ENCODE measurements around the gene DHH.
"Not testable (repeated sequence)": the region's sequence is repeated elsewhere in the genome, so short reads cannot be mapped to it uniquely, and the experiment has no call there.

DHH gene

GRCh38 chr12:49094160-49094974 is at the start of gene DHH:
Gene DHH (minus strand): TSS chr12:49094801. CDS start chr12:49094512, 289 bp downstream.
- no peak for DNase-seq (ENCODE audit: low read depth)

DNA sequence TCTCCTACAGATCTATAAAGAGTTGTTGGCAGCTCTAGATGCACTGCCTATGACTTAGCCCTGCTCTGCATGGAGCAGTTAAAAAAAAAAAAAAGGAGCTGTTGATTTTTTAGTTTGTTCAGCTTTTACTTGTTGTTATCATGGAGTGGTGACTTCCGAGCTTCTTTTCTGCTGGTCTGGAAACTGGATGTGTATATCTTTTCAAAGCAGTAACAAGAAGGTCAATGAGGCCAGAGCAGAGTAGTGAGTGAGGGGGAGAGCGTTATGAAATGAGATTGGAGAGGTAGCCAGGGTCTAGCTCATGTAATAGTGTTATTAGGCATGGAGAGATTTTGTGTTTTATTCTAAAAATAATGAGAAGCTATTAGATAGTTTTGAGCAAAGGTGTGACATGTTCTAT is 49.8 kb upstream of the DHH start:
- DNase-seq (ENCODE audit: low read depth), result no peak

- no peak for DNase-seq (ENCODE audit: low read depth)
These were observed 44.4 kb upstream of the DHH start for GRCh38 chr12:49138999-49139398.

DNA sequence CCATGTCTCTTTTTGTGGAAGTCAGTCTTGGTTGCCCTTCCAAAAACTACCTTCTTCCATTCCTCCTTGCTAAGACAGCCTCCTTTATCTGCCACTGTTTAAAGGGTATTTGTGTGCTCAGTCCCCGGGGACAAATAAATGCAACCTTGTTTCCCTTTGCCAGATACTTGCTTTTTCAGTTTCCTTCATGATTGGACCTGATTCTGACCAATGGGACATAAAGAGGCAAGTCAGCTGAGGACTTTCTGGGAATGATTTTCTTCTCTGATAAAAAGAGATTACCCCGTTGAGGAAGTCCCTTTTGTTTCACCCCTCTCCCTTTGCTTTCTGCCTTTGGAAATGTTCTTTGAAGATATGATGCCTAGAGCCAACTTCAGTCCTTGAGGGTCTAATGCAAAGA is 44.0 kb upstream of the DHH start:
- no peak for DNase-seq (ENCODE audit: low read depth)

DNA sequence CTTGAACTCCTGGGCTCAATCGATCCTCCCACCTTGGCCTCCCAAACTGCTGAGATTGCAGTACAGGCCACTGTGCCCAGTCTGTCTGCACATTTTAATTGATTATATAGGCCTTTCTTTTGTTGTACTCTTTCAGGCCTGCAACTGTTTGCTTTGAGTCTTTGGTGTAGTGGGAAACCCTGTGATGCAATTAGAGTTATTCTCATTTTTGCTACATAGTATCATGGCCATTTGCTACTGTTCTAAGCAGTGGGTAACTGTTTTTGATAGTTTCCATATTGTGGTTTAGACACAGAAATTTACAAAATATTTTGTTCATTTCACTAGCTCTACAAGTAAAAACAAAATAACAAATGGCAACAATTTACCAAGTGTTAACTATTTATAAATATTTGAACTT is 42.9 kb upstream of the DHH start:
- no peak for DNase-seq (ENCODE audit: low read depth)

- DNase-seq (ENCODE audit: low read depth), result not testable (repeated sequence)
These were observed 42.4 kb upstream of the DHH start for GRCh38 chr12:49136997-49137396.

DNA sequence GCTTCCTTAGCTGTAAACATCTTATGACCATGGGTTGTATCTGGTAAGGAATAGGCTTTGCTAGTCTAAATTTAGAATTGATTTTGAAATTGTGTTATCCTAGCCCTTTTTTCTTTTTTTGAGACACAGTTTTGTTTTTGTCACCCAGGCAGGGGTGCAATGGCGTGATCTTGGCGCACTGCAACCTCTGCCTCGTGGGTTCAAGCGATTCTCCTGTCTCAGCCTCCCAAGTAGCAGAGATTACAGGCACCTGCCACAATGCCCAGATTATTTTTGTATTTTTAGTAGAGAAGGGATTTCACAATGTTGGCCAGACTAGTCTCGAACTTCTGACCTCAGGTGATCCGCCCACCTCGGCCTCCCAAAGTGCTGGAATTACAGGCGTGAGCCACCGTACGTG is 39.0 kb upstream of the DHH start:
- DNase-seq (ENCODE audit: low read depth), result no peak

GRCh38 chr12:49133014-49133413 is 38.4 kb upstream of the DHH start:
- DNase-seq (ENCODE audit: low read depth), result no peak

GRCh38 chr12:49131894-49132461 is 37.4 kb upstream of the DHH start:
- DNase-seq (ENCODE audit: low read depth), result peak; percentile 53

DNA sequence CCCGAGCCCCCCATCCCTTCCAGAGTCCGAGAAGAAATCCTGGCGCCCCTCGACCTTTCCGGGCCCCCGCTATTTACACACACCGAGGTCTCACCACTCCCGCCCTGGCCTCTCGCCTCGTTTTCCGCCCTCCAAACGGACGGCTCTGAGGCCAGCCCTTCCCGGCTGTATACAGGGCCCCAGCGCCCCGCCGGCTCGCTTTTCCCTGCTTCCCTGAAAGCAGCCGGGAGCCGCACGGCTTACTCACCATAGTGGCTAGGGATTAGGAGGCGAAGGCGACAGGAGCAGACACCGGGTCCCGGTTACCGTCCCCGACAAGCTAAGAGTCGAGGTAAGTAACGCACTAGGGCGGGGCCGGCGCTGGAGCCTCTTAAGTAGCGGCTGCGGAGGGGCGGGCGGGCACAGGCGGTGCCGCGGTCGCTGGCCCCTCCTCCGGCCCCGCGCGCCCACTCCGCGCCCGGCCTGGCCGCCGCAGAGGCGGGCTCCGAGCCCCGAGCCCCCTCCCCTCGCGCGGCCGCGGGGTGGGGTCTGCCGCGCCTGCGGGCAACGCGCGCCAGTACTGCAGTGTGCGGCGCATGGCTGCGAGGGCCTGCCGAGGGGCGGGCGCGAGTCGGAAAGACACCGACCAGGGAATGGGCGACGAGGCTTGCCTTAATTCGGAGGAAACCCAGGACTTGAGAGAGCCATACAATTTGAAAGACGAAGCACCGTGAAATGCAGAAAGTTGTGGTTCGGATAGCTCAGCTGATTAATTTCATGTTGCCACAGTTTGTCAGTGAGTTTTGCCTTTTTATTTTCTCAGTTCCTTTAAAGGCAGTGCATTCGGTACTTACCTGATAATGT is 36.7 kb upstream of the DHH start, which contains the start of gene TUBA1B:
TUBA1B (minus strand) TSS at position 345 of the 843 bp plus-strand sequence; CDS start at position 250, 95 bp downstream.
- DNase-seq (ENCODE audit: low read depth), result peak; percentile 82

GRCh38 chr12:49130151-49131050 is 35.8 kb upstream of the DHH start:
- DNase-seq (ENCODE audit: low read depth), result peak; percentile 91

- no peak for DNase-seq (ENCODE audit: low read depth)
These were observed 34.9 kb upstream of the DHH start for GRCh38 chr12:49129332-49130150.

- DNase-seq (ENCODE audit: low read depth), result not testable (repeated sequence)
These were observed 33.4 kb upstream of the DHH start for GRCh38 chr12:49127971-49128370.

DNA sequence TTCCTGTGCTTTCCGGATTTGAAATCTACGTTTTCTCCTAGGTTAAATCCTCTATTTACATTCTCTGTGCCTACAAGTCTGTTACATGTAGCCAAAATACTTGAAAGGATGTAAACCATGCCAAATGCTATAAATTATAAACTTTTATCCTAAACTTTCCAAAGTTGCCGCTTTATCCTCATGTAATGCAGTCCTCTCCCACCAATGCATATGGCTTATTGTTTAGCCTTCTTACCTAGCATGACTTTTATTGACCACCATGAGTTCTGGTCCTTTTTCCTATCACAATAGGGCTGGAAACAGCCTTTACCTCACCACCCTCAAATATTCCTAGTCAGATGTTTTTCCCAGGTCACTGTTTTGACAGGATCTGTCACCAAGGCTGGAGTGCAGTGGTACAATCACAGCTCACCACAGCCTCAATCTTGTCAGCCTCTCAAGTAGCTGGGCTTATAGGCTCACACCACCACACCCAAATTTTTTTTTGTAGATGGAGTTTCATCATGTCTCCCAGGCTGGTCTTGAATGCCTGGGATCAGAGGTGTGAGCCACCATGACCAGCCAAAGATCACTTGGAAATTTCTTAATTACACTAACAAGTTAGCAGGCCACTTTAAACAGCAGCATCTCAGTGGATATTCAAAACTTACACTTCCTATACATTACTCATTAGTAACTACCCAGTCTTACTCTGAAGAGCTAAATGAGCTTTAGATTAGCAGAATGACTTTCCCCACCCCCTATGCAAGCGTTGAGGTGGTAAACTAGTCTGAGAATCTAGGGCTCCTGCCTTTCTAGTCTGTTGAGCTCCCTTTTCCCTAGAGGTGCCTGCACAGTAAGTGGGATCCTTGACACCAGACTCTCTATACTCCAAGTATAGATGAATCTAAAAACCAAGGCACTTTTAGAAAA is 32.5 kb upstream of the DHH start:
- no peak for DNase-seq (ENCODE audit: low read depth)

DNA sequence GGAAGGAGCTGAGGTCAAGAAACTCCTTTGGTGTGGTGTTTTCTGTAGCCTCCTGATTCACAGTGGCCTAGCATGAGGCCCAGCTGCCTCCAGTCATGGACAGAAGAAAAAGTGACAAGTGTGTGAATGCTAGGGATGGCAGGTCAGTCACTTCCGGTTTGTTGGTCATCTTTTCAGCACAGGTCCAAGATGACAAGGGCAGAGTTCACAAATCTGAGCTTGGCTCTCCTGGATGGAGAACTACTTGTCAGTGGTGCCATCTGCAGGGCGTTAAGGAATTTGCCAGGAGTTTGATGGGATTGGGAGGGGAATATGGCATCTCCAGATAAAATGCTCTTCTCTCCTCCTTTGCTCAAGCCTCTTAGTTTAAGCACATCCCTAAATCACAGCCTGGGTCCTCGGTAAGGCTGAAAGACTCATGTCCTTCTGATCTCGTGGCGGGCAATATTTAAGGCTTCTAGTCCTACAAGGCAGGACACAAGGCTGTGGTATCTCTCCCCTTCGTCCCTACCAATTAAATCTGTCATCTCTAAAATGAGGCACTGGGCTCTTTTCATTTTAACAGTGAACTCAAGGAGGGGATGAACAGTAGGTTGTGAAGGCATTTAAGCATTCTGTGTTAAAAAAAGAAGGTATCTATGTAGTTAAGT is 26.6 kb upstream of the DHH start:
- DNase-seq (ENCODE audit: low read depth), result peak; percentile 60

DNA sequence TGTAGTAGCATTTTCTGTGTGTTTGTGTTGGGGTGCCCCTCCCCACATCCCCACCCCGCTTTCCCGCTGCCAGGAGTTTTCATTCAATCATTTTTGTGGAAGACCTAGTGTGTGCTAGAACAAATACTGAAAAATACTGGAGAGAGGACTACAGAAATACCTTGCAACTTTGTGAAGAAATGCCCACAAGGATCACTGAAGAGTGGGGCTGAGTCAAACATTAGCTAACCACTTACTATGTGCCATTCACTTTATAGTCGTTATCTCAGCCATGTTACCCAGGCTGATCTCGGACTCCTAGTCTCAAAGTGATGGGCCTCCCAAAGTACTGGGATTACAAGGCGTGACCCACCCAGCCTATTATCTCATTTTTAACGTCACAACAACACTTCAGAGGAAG is 16.6 kb upstream of the DHH start:
- DNase-seq (ENCODE audit: low read depth), result no peak

GRCh38 chr12:49110464-49111155 is 16.0 kb upstream of the DHH start, which contains the start of gene LMBR1L:
Gene LMBR1L (minus strand): TSS chr12:49110847. CDS start chr12:49110555, 292 bp downstream.
- DNase-seq (ENCODE audit: low read depth), result peak; percentile 97

All from fibroblast of the conjunctiva (primary cell).